ENCODE results near the gene OMD.

DNA sequence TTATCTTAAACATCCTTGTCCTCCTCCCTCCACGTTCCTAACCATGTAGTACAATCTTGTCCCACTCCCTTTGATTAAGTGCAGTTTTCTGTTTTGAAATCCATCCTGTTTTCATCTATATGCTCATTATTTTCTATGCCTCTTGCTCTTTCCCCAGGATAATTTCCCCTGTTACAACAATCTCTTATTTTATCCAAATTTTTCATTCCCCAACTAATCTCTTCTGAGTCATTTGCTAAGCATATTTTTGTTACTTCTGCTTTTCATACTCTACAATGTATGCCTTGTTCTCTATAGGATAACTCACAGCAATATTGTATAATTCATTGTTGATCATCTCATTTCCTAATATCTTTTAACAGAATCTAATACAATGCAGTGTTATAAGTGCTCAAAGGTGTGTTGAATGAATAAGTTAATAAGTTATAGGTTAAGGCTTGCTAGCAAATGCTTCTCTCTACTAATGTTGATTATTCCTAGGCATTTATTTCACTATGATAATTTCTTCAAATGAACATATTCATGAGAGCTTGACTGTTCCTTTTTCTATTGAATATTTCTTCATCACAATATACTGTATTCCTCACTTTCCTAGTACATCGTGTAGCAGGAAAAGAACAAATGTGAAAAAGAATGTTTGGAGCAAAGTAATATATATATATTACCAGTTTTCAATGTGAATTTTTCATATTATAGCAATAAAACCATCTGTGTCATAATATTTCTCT, 1.5 kb downstream of the OMD start:
- TF ChIP-seq, protein P1, sequence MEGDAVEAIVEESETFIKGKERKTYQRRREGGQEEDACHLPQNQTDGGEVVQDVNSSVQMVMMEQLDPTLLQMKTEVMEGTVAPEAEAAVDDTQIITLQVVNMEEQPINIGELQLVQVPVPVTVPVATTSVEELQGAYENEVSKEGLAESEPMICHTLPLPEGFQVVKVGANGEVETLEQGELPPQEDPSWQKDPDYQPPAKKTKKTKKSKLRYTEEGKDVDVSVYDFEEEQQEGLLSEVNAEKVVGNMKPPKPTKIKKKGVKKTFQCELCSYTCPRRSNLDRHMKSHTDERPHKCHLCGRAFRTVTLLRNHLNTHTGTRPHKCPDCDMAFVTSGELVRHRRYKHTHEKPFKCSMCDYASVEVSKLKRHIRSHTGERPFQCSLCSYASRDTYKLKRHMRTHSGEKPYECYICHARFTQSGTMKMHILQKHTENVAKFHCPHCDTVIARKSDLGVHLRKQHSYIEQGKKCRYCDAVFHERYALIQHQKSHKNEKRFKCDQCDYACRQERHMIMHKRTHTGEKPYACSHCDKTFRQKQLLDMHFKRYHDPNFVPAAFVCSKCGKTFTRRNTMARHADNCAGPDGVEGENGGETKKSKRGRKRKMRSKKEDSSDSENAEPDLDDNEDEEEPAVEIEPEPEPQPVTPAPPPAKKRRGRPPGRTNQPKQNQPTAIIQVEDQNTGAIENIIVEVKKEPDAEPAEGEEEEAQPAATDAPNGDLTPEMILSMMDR (IDR thresholded peaks at IDR 0.05; ENCODE audit: low read depth, low read length): no peak
- no peak for TF ChIP-seq EZH2phosphoT487 (IDR thresholded peaks at IDR 0.05; ENCODE audit: low read depth)
